Chondrocyte (in vitro differentiated cells): ENCODE results near the gene SAFB. TPM values are rescaled to one million over a fixed set of nuclear protein-coding genes. Genes with fewer than 3 reads are reported as not detected.

Experiments used
- DNase-seq: peaks from one replicate; pipeline ENCODE4 v3.0.0; 2021; ENCODE audit warnings: mixed read lengths, low spot score
- H3K27ac Mint-ChIP-seq: one replicate; pipeline ENCODE4 v1.8.0; 2021; ENCODE audit warnings: mild to moderate bottlenecking, moderate library complexity, mixed read lengths; ENCODE audit not compliant: unreplicated experiment
- H3K27me3 Mint-ChIP-seq: 2 replicates; pipeline ENCODE4 v1.8.0; 2021; ENCODE audit warnings: low read depth, mixed read lengths
- H3K36me3 Mint-ChIP-seq: 2 replicates; pipeline ENCODE4 v1.8.0; 2021; ENCODE audit warnings: low read depth, mixed read lengths
- H3K4me1 Mint-ChIP-seq: 2 replicates; pipeline ENCODE4 v1.8.0; 2021; ENCODE audit warnings: low read depth, mild to moderate bottlenecking, mixed read lengths
- H3K4me3 Mint-ChIP-seq: one replicate; pipeline ENCODE4 v1.8.0; 2021; ENCODE audit warnings: mild to moderate bottlenecking, moderate library complexity, mixed read lengths; ENCODE audit not compliant: unreplicated experiment
- H3K9me3 Mint-ChIP-seq: 2 replicates; pipeline ENCODE4 v1.8.0; 2021; ENCODE audit warnings: low read depth, mixed read lengths
- CTCF ChIP-seq: fragments of 200-600 bp; sonication (generic); IDR thresholded peaks from 2 replicates; pipeline ENCODE4 v1.5.0; 2021; ENCODE audit warnings: antibody characterized with exemption, mild to moderate bottlenecking, moderate library complexity
- total RNA-seq: library from RNA; stranded (reverse); gene quantifications from 3 replicates; pipeline ENCODE4 v1.2.1, GENCODE V29; 2021

The SAFB gene
- total RNA-seq, 1 donor from 2014 or later, result 58.3 TPM

- H3K27me3 Mint-ChIP-seq, result no peaks in the 10 kb centered on the region
- TF ChIP-seq CTCF, result no peak
- H3K36me3 Mint-ChIP-seq, result peaks cover 24% of the 10 kb centered on the region
- no peak overlapping the region for H3K27ac Mint-ChIP-seq
- no peaks in the 10 kb centered on the region for H3K4me1 Mint-ChIP-seq
- H3K9me3 Mint-ChIP-seq, result no peaks in the 10 kb centered on the region
- peak; percentile 69 for DNase-seq
- no peak overlapping the region for H3K4me3 Mint-ChIP-seq
Observed at GRCh38 chr19:5666921-5667610, 44.2 kb downstream of the SAFB start.

GRCh38 chr19:5667751-5668271, 44.9 kb downstream of the SAFB start:
- H3K27ac Mint-ChIP-seq, result no peak overlapping the region
- peaks cover 24% of the 10 kb centered on the region for H3K36me3 Mint-ChIP-seq
- H3K4me1 Mint-ChIP-seq, result no peaks in the 10 kb centered on the region
- no peaks in the 10 kb centered on the region for H3K27me3 Mint-ChIP-seq
- TF ChIP-seq CTCF, result no peak
- H3K9me3 Mint-ChIP-seq, result no peaks in the 10 kb centered on the region
- no peak for DNase-seq
- H3K4me3 Mint-ChIP-seq, result no peak overlapping the region

GRCh38 chr19:5669212-5669611, 46.3 kb downstream of the SAFB start:
- Mint-ChIP-seq H3K27ac (no peak overlapping the region), H3K4me3 (no peak overlapping the region), H3K27me3 (no peaks in the 10 kb centered on the region), H3K9me3 (no peaks in the 10 kb centered on the region), H3K36me3 (peaks cover 20% of the 10 kb centered on the region), H3K4me1 (no peaks in the 10 kb centered on the region)
- no peak for DNase-seq
- TF ChIP-seq CTCF, result no peak

- no peak overlapping the region for H3K4me3 Mint-ChIP-seq
- H3K27me3 Mint-ChIP-seq, result no peaks in the 10 kb centered on the region
- H3K27ac Mint-ChIP-seq, result no peak overlapping the region
- TF ChIP-seq CTCF, result no peak
- H3K36me3 Mint-ChIP-seq, result peaks cover 8% of the 10 kb centered on the region
- DNase-seq, result no peak
- no peaks in the 10 kb centered on the region for H3K9me3 Mint-ChIP-seq
- no peaks in the 10 kb centered on the region for H3K4me1 Mint-ChIP-seq
Observed at GRCh38 chr19:5671600-5671999, 48.7 kb downstream of the SAFB start.

- no peak overlapping the region for H3K4me3 Mint-ChIP-seq
- H3K36me3 Mint-ChIP-seq, result peaks cover 1% of the 10 kb centered on the region
Observed at GRCh38 chr19:5672708-5673459, 50.0 kb downstream of the SAFB start.

More at GRCh38 chr19:5672708-5673459, 50.0 kb downstream of the SAFB start:
- Mint-ChIP-seq H3K27ac (no peak overlapping the region), H3K27me3 (no peaks in the 10 kb centered on the region), H3K4me1 (no peaks in the 10 kb centered on the region), H3K9me3 (no peaks in the 10 kb centered on the region)
- no peak for TF ChIP-seq CTCF
- DNase-seq, result no peak
